HepG2 (cell line): Measurements from ENCODE around the gene FRK. TPM values are rescaled to one million over a fixed set of nuclear protein-coding genes. Genes with fewer than 3 reads are reported as not detected.
A peak's percentile ranks its signal among the peaks of the same experiment; 100 is the strongest.

Experiments
- HDAC2 ChIP-seq: sonication (generic); formaldehyde crosslinking; IDR thresholded peaks from 2 replicates; pipeline ENCODE4 v1.4.0; 2020; ENCODE audit warnings: missing genetic modification reagents
- HNF1A ChIP-seq, 2 experiments: sonication (generic) in 1 of 2; formaldehyde crosslinking in 1 of 2; IDR thresholded peaks; 2 replicates each; pipeline versions ENCODE4 v1.4.0 to v1.6.1; 2016 to 2020; ENCODE audit warnings: borderline replicate concordance in 1 of 2, low read depth in 1 of 2, mild to moderate bottlenecking in 1 of 2, missing genetic modification reagents in 1 of 2
- KLF6 ChIP-seq: IDR thresholded peaks from 2 replicates; pipeline ENCODE4 v1.8.0; 2016; ENCODE audit warnings: missing biosample characterization, missing genetic modification reagents
- NONO ChIP-seq, 2 experiments: fragments of 450-650 bp in 1 of 2; sonication (generic) in 1 of 2; formaldehyde crosslinking in 1 of 2; IDR thresholded peaks in 1 of 2; conservative IDR thresholded peaks in 1 of 2; 2 replicates each; pipeline versions ENCODE4 v1.6.1 to v1.8.0; 2017 to 2022; ENCODE audit warnings: mild to moderate bottlenecking in 1 of 2, missing genetic modification reagents in 1 of 2, moderate library complexity in 1 of 2
- PAF1 ChIP-seq: IDR thresholded peaks from 2 replicates; pipeline ENCODE4 v1.6.1; 2016; ENCODE audit warnings: missing genetic modification reagents, missing compliant biosample characterization
- TEAD3 ChIP-seq: optimal IDR thresholded peaks from 2 replicates; pipeline ENCODE3; 2016; ENCODE audit warnings: borderline replicate concordance
- ZNF12 ChIP-seq: sonication (generic); formaldehyde crosslinking; IDR thresholded peaks from 2 replicates; pipeline ENCODE4 v1.5.0; 2020; ENCODE audit warnings: missing genetic modification reagents
- ZNF180 ChIP-seq: sonication (generic); formaldehyde crosslinking; IDR thresholded peaks from 2 replicates; pipeline ENCODE4 v1.4.0; 2020; ENCODE audit warnings: low read depth, missing genetic modification reagents, borderline replicate concordance
- ZNF251 ChIP-seq: sonication (generic); formaldehyde crosslinking; IDR thresholded peaks from 2 replicates; pipeline ENCODE4 v1.9.0; 2021; ENCODE audit warnings: mild to moderate bottlenecking, missing genetic modification reagents
- ZNF260 ChIP-seq: sonication (generic); formaldehyde crosslinking; IDR thresholded peaks from 2 replicates; pipeline ENCODE4 v1.4.0; 2020; ENCODE audit warnings: missing genetic modification reagents, low read depth, mild to moderate bottlenecking, borderline replicate concordance
- ZSCAN31 ChIP-seq: sonication (generic); formaldehyde crosslinking; IDR thresholded peaks from 2 replicates; pipeline ENCODE4 v1.5.0; 2020; ENCODE audit warnings: low read depth, mild to moderate bottlenecking, missing genetic modification reagents
- polyA plus RNA-seq, 8 experiments: library from polyadenylated mRNA; depleted of rRNA in 3 of 8; stranded (reverse) in 7 of 8; unstranded in 1 of 8; fragments of >200 nt; fragmentation: Illumina TruSeq in 4 of 8; extraction: Trizol in 4 of 8; gene quantifications; 2 replicates each; pipeline versions ENCODE4 v1.2.1 to v1.2.3, GENCODE V29; 2011 to 2016; ENCODE audit warnings: low read depth in 4 of 8, missing spikeins in 1 of 8, mixed read lengths in 1 of 8; ENCODE audit not compliant: insufficient read depth in 1 of 8
- total RNA-seq, 5 experiments: library from RNA; depleted of rRNA; stranded (reverse); fragments of >200 nt; fragmentation: Illumina TruSeq; extraction: Trizol; gene quantifications; 2 replicates each; pipeline ENCODE4 v1.2.3, GENCODE V29; 2016; ENCODE audit warnings: low read depth in 1 of 5
- TF ChIP-seq, protein P1 (sequence below): sonication (generic); formaldehyde crosslinking; IDR thresholded peaks from 2 replicates; pipeline ENCODE4 v1.5.0; 2020; ENCODE audit warnings: mild to moderate bottlenecking, missing genetic modification reagents, borderline replicate concordance
- TF ChIP-seq, protein P2 (sequence below): sonication (generic); formaldehyde crosslinking; IDR thresholded peaks from 2 replicates; pipeline ENCODE4 v1.8.0; 2022; ENCODE audit warnings: missing genetic modification reagents, mild to moderate bottlenecking, borderline replicate concordance
- TF ChIP-seq, protein P3 (sequence below): sonication (generic); formaldehyde crosslinking; IDR thresholded peaks from 2 replicates; pipeline ENCODE4 v1.4.0; 2020; ENCODE audit warnings: missing genetic modification reagents

Gene FRK
- total and polyA plus RNA-seq, 2 of the 13 experiments (the other 11 are each of a cell fraction or from before 2014, with no cell fraction given): 1.3 to 2.9 TPM

DNA sequence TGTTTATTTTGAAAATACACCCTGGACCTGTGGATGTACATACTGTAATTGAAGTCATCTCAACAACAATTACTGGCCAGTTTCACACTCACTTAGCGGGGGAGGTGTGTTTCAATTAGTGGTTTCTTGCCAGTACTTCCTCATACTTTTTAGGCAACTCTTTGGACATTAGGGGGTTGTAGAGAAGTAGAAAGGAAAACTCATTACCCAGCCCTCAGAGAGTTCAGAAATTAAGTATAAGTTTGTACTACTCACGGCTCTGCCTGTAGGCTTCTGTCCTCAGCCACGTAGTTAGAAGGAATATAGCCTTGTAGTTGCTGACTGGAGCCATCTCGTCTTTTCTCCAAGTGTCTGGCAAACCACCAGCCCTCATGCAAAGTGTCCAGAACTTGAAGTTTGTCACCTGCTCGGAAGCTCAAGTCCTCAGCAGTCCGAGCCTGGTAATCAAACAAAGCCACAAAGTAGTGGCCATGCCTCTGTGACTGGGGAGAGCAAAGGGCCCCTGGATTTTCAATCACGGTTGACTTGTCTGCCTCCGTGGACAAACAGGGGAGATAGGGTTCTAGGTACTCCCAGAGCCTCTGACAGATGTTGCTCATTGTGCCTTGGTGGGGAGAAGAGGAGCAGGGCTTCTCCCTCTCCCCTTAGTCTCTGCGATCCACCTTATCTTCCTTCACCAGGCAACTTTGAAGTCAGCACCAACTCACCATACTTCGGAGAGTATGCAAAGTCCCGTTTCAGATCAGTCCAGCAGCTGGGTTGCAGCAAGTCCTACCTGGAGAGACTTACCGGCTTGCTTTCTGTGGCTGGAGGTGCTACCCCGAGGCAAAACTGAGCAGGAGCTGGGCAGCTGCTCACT, 749 bp downstream of the FRK start (continued):
- TF ChIP-seq, protein P1, sequence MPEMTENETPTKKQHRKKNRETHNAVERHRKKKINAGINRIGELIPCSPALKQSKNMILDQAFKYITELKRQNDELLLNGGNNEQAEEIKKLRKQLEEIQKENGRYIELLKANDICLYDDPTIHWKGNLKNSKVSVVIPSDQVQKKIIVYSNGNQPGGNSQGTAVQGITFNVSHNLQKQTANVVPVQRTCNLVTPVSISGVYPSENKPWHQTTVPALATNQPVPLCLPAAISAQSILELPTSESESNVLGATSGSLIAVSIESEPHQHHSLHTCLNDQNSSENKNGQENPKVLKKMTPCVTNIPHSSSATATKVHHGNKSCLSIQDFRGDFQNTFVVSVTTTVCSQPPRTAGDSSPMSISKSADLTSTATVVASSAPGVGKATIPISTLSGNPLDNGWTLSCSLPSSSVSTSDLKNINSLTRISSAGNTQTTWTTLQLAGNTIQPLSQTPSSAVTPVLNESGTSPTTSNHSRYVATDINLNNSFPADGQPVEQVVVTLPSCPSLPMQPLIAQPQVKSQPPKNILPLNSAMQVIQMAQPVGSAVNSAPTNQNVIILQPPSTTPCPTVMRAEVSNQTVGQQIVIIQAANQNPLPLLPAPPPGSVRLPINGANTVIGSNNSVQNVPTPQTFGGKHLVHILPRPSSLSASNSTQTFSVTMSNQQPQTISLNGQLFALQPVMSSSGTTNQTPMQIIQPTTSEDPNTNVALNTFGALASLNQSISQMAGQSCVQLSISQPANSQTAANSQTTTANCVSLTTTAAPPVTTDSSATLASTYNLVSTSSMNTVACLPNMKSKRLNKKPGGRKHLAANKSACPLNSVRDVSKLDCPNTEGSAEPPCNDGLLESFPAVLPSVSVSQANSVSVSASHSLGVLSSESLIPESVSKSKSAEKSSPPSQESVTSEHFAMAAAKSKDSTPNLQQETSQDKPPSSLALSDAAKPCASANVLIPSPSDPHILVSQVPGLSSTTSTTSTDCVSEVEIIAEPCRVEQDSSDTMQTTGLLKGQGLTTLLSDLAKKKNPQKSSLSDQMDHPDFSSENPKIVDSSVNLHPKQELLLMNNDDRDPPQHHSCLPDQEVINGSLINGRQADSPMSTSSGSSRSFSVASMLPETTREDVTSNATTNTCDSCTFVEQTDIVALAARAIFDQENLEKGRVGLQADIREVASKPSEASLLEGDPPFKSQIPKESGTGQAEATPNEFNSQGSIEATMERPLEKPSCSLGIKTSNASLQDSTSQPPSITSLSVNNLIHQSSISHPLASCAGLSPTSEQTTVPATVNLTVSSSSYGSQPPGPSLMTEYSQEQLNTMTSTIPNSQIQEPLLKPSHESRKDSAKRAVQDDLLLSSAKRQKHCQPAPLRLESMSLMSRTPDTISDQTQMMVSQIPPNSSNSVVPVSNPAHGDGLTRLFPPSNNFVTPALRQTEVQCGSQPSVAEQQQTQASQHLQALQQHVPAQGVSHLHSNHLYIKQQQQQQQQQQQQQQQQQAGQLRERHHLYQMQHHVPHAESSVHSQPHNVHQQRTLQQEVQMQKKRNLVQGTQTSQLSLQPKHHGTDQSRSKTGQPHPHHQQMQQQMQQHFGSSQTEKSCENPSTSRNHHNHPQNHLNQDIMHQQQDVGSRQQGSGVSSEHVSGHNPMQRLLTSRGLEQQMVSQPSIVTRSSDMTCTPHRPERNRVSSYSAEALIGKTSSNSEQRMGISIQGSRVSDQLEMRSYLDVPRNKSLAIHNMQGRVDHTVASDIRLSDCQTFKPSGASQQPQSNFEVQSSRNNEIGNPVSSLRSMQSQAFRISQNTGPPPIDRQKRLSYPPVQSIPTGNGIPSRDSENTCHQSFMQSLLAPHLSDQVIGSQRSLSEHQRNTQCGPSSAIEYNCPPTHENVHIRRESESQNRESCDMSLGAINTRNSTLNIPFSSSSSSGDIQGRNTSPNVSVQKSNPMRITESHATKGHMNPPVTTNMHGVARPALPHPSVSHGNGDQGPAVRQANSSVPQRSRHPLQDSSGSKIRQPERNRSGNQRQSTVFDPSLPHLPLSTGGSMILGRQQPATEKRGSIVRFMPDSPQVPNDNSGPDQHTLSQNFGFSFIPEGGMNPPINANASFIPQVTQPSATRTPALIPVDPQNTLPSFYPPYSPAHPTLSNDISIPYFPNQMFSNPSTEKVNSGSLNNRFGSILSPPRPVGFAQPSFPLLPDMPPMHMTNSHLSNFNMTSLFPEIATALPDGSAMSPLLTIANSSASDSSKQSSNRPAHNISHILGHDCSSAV (CRISPR knock-in tag): no peak
- TF ChIP-seq HDAC2 (CRISPR knock-in tag): peak; percentile 10
- no peak for TF ChIP-seq ZSCAN31 (CRISPR knock-in tag)
- TF ChIP-seq ZNF12: no peak
- no peak for TF ChIP-seq KLF6
- TF ChIP-seq ZNF180 (CRISPR knock-in tag): no peak
- TF ChIP-seq NONO (IDR thresholded peaks at IDR 0.05): no peak
- TF ChIP-seq NONO (CRISPR knock-in tag; conservative IDR thresholded peaks at IDR 0.05): no peak
- TF ChIP-seq TEAD3 (CRISPR knock-in tag): no peak
- TF ChIP-seq ZNF260 (CRISPR knock-in tag): no peak
- TF ChIP-seq, protein P2, sequence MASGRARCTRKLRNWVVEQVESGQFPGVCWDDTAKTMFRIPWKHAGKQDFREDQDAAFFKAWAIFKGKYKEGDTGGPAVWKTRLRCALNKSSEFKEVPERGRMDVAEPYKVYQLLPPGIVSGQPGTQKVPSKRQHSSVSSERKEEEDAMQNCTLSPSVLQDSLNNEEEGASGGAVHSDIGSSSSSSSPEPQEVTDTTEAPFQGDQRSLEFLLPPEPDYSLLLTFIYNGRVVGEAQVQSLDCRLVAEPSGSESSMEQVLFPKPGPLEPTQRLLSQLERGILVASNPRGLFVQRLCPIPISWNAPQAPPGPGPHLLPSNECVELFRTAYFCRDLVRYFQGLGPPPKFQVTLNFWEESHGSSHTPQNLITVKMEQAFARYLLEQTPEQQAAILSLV (CRISPR knock-in tag): peak; percentile 79; the same call in 1 of the 2 replicates
- no peak for TF ChIP-seq HNF1A (IDR thresholded peaks at IDR 0.05; ENCODE audit: low read depth)
- TF ChIP-seq HNF1A (CRISPR knock-in tag; IDR thresholded peaks at IDR 0.05; ENCODE audit: borderline replicate concordance): no peak
- TF ChIP-seq ZNF251 (CRISPR knock-in tag): no peak
- TF ChIP-seq, protein P3, sequence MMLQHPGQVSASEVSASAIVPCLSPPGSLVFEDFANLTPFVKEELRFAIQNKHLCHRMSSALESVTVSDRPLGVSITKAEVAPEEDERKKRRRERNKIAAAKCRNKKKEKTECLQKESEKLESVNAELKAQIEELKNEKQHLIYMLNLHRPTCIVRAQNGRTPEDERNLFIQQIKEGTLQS (CRISPR knock-in tag): no peak
- TF ChIP-seq PAF1 (CRISPR knock-in tag): no peak
